H1 (cell line): ENCODE data around the gene ABHD17B. TPM values are rescaled to one million over a fixed set of nuclear protein-coding genes. Genes with fewer than 3 reads are reported as not detected.

Experiments
- CTBP2 ChIP-seq: IDR thresholded peaks from 2 replicates; pipeline ENCODE4 v1.7.0; 2011; ENCODE audit warnings: borderline replicate concordance, mild to moderate bottlenecking, moderate library complexity, mixed read lengths, low read length; ENCODE audit not compliant: insufficient read depth, insufficient read length
- EZH2 ChIP-seq: fragments of 200-600 bp; sonication (generic); IDR thresholded peaks from 2 replicates; pipeline ENCODE4 v1.7.1; 2012; ENCODE audit warnings: low read depth, mild to moderate bottlenecking, moderate library complexity, low read length, inconsistent platforms; ENCODE audit not compliant: severe bottlenecking
- polyA plus RNA-seq, 7 experiments: library from polyadenylated mRNA; depleted of rRNA in 3 of 7; stranded (reverse) in 5 of 7; unstranded in 2 of 7; fragments of >200 nt in 5 of 7; fragments of 200-250 nt in 2 of 7; gene quantifications; 1 replicate in 5 of 7; 2 replicates in 1 of 7; 4 replicates in 1 of 7; pipeline versions ENCODE4 v1.2.1 to v1.2.3, GENCODE V29; 2011 to 2013; ENCODE audit warnings: missing spikeins in 2 of 7, mixed read lengths in 2 of 7
- total RNA-seq: library from RNA; stranded (reverse); fragmentation: NEBNext Ultra II Directional; extraction: Animal tissue kit (Norgen Biotek cat#: 25700); gene quantifications from 2 replicates; pipeline ENCODE4 v1.2.1, GENCODE V29; 2021
- TF ChIP-seq, protein P1 (sequence below): IDR thresholded peaks from 2 replicates; pipeline ENCODE4 v1.6.1; 2012; ENCODE audit warnings: low read length, inconsistent platforms

ABHD17B gene
- total and polyA plus RNA-seq, 2 of the 8 experiments (the other 6 are each of a cell fraction or from before 2014, with no cell fraction given) = 37.2 to 60.8 TPM

- TF ChIP-seq, protein P1, sequence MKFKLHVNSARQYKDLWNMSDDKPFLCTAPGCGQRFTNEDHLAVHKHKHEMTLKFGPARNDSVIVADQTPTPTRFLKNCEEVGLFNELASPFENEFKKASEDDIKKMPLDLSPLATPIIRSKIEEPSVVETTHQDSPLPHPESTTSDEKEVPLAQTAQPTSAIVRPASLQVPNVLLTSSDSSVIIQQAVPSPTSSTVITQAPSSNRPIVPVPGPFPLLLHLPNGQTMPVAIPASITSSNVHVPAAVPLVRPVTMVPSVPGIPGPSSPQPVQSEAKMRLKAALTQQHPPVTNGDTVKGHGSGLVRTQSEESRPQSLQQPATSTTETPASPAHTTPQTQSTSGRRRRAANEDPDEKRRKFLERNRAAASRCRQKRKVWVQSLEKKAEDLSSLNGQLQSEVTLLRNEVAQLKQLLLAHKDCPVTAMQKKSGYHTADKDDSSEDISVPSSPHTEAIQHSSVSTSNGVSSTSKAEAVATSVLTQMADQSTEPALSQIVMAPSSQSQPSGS = no peak
- TF ChIP-seq CTBP2 (no peak), EZH2 (no peak)
- TF ChIP-seq, all 59 proteins: peak for 0
Observed at GRCh38 chr9:71916834-71917534, 6.0 kb upstream of the ABHD17B start (continued).
